K562 treated with DMSO at 1 percent for 24 hours (cell line): Measurements from ENCODE around the gene EDRF1. TPM values are rescaled to one million over a fixed set of nuclear protein-coding genes. Genes with fewer than 3 reads are reported as not detected.

ENCODE experiments used
- total RNA-seq: library from RNA; unstranded; fragments of 300-600 nt; gene quantifications from 2 replicates; pipeline ENCODE4 v1.2.3, GENCODE V29; 2022; ENCODE audit warnings: low read depth; ENCODE audit not compliant: insufficient read depth

Gene EDRF1, protein sequence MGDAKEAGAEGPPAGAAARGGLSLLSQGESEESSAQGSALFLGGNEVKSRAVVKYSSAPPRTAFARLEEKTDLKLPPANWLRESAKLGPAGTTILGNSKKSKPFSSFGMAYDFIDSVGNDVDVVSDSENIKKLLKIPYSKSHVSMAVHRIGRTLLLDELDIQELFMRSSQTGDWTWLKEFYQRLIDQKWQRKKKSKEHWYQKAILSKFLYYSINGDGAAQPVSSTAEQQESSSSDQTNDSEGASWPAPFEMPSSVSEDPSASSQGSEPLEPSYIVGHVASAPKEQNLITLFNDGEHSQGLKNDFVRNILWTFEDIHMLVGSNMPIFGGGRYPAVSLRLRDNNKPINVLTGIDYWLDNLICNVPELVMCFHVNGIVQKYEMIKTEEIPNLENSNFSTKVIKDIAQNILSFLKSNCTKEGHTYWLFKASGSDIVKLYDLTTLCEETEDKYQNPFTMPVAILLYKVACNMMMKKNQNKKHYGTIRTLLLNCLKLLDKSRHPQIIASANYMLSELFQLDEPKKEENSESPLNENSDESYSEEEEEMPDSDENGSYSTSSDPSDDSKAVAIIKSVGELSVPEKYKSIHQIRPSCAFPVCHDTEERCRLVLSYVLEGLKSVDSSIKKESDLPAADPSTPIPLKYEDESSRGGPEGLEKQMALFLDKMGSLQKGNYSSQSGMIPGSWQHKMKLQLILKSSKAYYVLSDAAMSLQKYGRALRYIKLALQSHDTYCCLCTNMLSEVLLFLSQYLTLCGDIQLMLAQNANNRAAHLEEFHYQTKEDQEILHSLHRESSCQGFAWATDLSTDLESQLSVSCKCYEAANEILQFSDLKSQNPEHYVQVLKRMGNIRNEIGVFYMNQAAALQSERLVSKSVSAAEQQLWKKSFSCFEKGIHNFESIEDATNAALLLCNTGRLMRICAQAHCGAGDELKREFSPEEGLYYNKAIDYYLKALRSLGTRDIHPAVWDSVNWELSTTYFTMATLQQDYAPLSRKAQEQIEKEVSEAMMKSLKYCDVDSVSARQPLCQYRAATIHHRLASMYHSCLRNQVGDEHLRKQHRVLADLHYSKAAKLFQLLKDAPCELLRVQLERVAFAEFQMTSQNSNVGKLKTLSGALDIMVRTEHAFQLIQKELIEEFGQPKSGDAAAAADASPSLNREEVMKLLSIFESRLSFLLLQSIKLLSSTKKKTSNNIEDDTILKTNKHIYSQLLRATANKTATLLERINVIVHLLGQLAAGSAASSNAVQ
- 9.3 and 11.8 TPM in 2 replicates for total RNA-seq

DNA sequence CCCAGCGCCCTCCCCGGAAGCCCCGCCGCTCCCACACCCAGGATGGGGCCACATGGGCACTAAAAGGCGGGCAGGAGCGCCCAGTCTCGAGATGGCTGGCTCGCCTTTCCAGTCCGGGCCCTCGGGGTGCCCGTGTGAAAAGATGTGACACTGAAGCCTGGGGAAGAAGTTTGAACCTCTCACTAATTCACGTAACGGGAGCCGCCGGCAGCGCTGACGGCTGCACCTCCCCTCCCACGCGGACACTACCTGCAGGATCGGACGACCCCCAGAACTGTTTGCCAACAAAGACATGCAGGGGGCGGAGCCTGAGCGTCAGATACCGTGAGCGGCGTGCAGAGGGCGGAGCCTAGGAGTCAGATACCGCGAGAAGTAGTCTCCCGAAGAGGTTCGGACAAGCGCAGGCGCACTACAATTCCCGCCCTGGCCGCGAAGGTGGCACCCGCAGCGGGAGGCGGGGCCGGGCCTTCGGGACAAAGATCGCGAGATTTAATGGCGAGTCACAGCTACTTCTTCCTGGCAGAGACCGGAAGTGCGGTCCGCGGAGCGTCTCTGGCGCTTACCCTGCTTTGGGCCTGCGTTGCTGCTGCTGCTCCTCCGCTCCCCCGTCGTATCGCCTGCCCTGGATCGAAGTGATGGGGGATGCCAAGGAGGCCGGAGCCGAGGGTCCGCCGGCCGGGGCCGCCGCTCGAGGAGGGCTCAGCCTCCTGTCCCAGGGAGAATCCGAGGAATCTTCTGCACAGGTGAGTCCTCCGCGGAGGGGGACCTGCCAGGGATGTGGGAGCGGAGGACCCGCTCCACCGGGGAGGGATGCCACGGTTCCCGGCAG, at the start of gene EDRF1:
EDRF1 (plus strand) TSS at position 537 of the 829 bp plus-strand sequence; CDS start at position 636, 99 bp downstream.

GRCh38 chr10:125683063-125683462, 36.4 kb upstream of the EDRF1 start, which contains the start of gene TEX36:
Gene TEX36, minus strand, starts transcription at chr10:125683163. Its CDS starts 174 bp downstream, at chr10:125682989.

GRCh38 chr10:125775491-125776106, 56.1 kb downstream of the EDRF1 start, which contains the start of gene MMP21:
Gene MMP21, minus strand, starts transcription at chr10:125775821. Its CDS starts 0 bp downstream, at chr10:125775821.

Other genes starting within 250 kb of the EDRF1 start
- not detected in 2 replicates for gene TEX36, start 36.5 kb upstream of the EDRF1 start, total RNA-seq
- not detected in 2 replicates for gene MMP21, start 56.1 kb downstream of the EDRF1 start, total RNA-seq
- gene UROS, start 103.5 kb downstream of the EDRF1 start, total RNA-seq, result 22.6 and 25.5 TPM in 2 replicates
- 22.2 and 28.1 TPM in 2 replicates for gene BCCIP, start 103.8 kb downstream of the EDRF1 start, total RNA-seq
- 13.0 and 16.7 TPM in 2 replicates for gene DHX32, start 161.6 kb downstream of the EDRF1 start, total RNA-seq
- not detected in 2 replicates for gene FANK1, start 176.9 kb downstream of the EDRF1 start, total RNA-seq